BLaER1 treated with 17β-estradiol and CSF1 and Interleukin-3, amounts not matched to agents 10 nM and 100 nM (cell line): ENCODE measurements around the gene GRAMD1B.

Experiments used
- H3K27ac ChIP-seq, 11 experiments: shearing (Covaris generic); formaldehyde crosslinking; 2 replicates each; pipeline ENCODE4 v1.8.1; 2022
- H3K27me3 ChIP-seq, 11 experiments: shearing (Covaris generic); formaldehyde crosslinking; 2 replicates each; pipeline ENCODE4 v1.8.1; 2022
- H3K36me3 ChIP-seq, 11 experiments: shearing (Covaris generic); formaldehyde crosslinking; 2 replicates each; pipeline ENCODE4 v1.8.1; 2022
- H3K4me1 ChIP-seq, 10 experiments: shearing (Covaris generic); formaldehyde crosslinking; 2 replicates each; pipeline ENCODE4 v1.8.1; 2022
- H3K4me2 ChIP-seq, 11 experiments: shearing (Covaris generic); formaldehyde crosslinking; 2 replicates each; pipeline ENCODE4 v1.8.1; 2022
- H3K4me3 ChIP-seq, 10 experiments: shearing (Covaris generic); formaldehyde crosslinking; 2 replicates each; pipeline ENCODE4 v1.8.1; 2022
- H3K9ac ChIP-seq, 11 experiments: shearing (Covaris generic); formaldehyde crosslinking; 2 replicates each; pipeline ENCODE4 v1.8.1; 2022
- H3K9me3 ChIP-seq, 11 experiments: shearing (Covaris generic); formaldehyde crosslinking; replicated peaks in 1 of 11; 2 replicates each; pipeline ENCODE4 v1.8.1; 2022
- H4K20me1 ChIP-seq, 11 experiments: shearing (Covaris generic); formaldehyde crosslinking; 2 replicates each; pipeline ENCODE4 v1.8.1; 2022
- Cebpa-rat ChIP-seq, 11 experiments: shearing (Covaris generic); IDR thresholded peaks; 2 replicates each; pipeline ENCODE4 v1.8.1; 2022

The GRAMD1B gene

GRCh38 chr11:123391646-123392348, 38.3 kb upstream of the GRAMD1B start:
- no peaks in the 10 kb centered on the region for H3K9me3 ChIP-seq
- no peak overlapping the region for H3K27ac ChIP-seq
- no peaks in the 10 kb centered on the region for H4K20me1 ChIP-seq
- H3K36me3 ChIP-seq, result no peaks in the 10 kb centered on the region
- no peak overlapping the region for H3K4me2 ChIP-seq
- H3K4me1 ChIP-seq, result peaks cover 0 to 15% (median 13%) of the 10 kb centered on the region in 10 experiments; a peak in 18 of 20 replicates
- no peak overlapping the region for H3K9ac ChIP-seq
- no peak overlapping the region for H3K4me3 ChIP-seq
- no peaks in the 10 kb centered on the region for H3K27me3 ChIP-seq
- no peak for TF ChIP-seq Cebpa-rat (IDR thresholded peaks at IDR 0.05)

- Histone ChIP-seq H3K9me3 (no peaks in the 10 kb centered on the region), H3K27me3 (no peaks in the 10 kb centered on the region), H3K36me3 (no peaks in the 10 kb centered on the region), H3K4me2 (no peak overlapping the region), H3K4me1 (peaks cover 0 to 13% (median 8%) of the 10 kb centered on the region in 10 experiments; a peak in 11 of 20 replicates), H4K20me1 (no peaks in the 10 kb centered on the region), H3K4me3 (no peak overlapping the region), H3K9ac (no peak overlapping the region), H3K27ac (no peak overlapping the region)
- no peak for TF ChIP-seq Cebpa-rat (IDR thresholded peaks at IDR 0.05)
Observed at GRCh38 chr11:123392431-123392830, 37.6 kb upstream of the GRAMD1B start.

- TF ChIP-seq Cebpa-rat (IDR thresholded peaks at IDR 0.05), result no peak
- Histone ChIP-seq H3K4me1 (peaks cover 0 to 13% (median 8%) of the 10 kb centered on the region in 10 experiments; a peak in 11 of 20 replicates), H3K9ac (no peak overlapping the region), H3K27ac (no peak overlapping the region), H4K20me1 (no peaks in the 10 kb centered on the region), H3K9me3 (no peaks in the 10 kb centered on the region), H3K4me2 (no peak overlapping the region), H3K27me3 (no peaks in the 10 kb centered on the region), H3K36me3 (no peaks in the 10 kb centered on the region), H3K4me3 (no peak overlapping the region)
Observed at GRCh38 chr11:123392844-123393243, 37.2 kb upstream of the GRAMD1B start.

- Histone ChIP-seq H3K4me1 (peaks cover 0 to 13% (median 8%) of the 10 kb centered on the region in 10 experiments; a peak in 11 of 20 replicates), H3K27me3 (no peaks in the 10 kb centered on the region), H3K36me3 (no peaks in the 10 kb centered on the region), H3K9ac (no peak overlapping the region), H3K27ac (no peak overlapping the region), H3K4me3 (no peak overlapping the region), H3K9me3 (no peaks in the 10 kb centered on the region), H4K20me1 (no peaks in the 10 kb centered on the region), H3K4me2 (no peak overlapping the region)
- TF ChIP-seq Cebpa-rat (IDR thresholded peaks at IDR 0.05), result no peak
Observed at GRCh38 chr11:123393312-123393927, 36.6 kb upstream of the GRAMD1B start.

- no peak overlapping the region for H3K27ac ChIP-seq
- H3K9ac ChIP-seq, result no peak overlapping the region
- no peaks in the 10 kb centered on the region for H4K20me1 ChIP-seq
- no peaks in the 10 kb centered on the region for H3K27me3 ChIP-seq
- no peak overlapping the region for H3K4me3 ChIP-seq
- no peak for TF ChIP-seq Cebpa-rat (IDR thresholded peaks at IDR 0.05)
- H3K36me3 ChIP-seq, result no peaks in the 10 kb centered on the region
- peaks cover 5 to 20% (median 14%) of the 10 kb centered on the region in 10 experiments for H3K4me1 ChIP-seq
- no peak overlapping the region for H3K4me2 ChIP-seq
- no peaks in the 10 kb centered on the region for H3K9me3 ChIP-seq
Observed at GRCh38 chr11:123404676-123405075, 25.4 kb upstream of the GRAMD1B start.

GRCh38 chr11:123405123-123405592, 24.9 kb upstream of the GRAMD1B start:
- H3K4me3 ChIP-seq, result no peak overlapping the region
- no peak overlapping the region for H3K27ac ChIP-seq
- TF ChIP-seq Cebpa-rat (IDR thresholded peaks at IDR 0.05), result no peak
- no peak overlapping the region for H3K4me2 ChIP-seq
- H3K9me3 ChIP-seq, result no peaks in the 10 kb centered on the region
- H4K20me1 ChIP-seq, result no peaks in the 10 kb centered on the region
- H3K36me3 ChIP-seq, result no peaks in the 10 kb centered on the region
- H3K27me3 ChIP-seq, result no peaks in the 10 kb centered on the region
- peaks cover 10 to 25% (median 19%) of the 10 kb centered on the region in 10 experiments for H3K4me1 ChIP-seq
- H3K9ac ChIP-seq, result no peak overlapping the region

- no peaks in the 10 kb centered on the region for H3K27me3 ChIP-seq
- no peaks in the 10 kb centered on the region for H4K20me1 ChIP-seq
- no peak for TF ChIP-seq Cebpa-rat (IDR thresholded peaks at IDR 0.05)
- peaks cover 16 to 32% (median 26%) of the 10 kb centered on the region in 10 experiments for H3K4me1 ChIP-seq
- no peaks in the 10 kb centered on the region for H3K36me3 ChIP-seq
- no peak overlapping the region for H3K27ac ChIP-seq
- H3K9me3 ChIP-seq, result no peaks in the 10 kb centered on the region
- H3K4me2 ChIP-seq, result peak overlapping the region in 5 of 11 experiments; percentile 22 to 59 (median 39); a peak in 6 of 22 replicates
- no peak overlapping the region for H3K9ac ChIP-seq
- H3K4me3 ChIP-seq, result no peak overlapping the region
Observed at GRCh38 chr11:123406441-123407129, 23.5 kb upstream of the GRAMD1B start.

- TF ChIP-seq Cebpa-rat (IDR thresholded peaks at IDR 0.05), result no peak
- Histone ChIP-seq H3K27me3 (no peaks in the 10 kb centered on the region), H3K27ac (no peak overlapping the region), H3K9me3 (no peaks in the 10 kb centered on the region), H3K36me3 (no peaks in the 10 kb centered on the region), H3K9ac (no peak overlapping the region), H4K20me1 (no peaks in the 10 kb centered on the region), H3K4me3 (no peak overlapping the region), H3K4me1 (peaks cover 16 to 32% (median 26%) of the 10 kb centered on the region in 10 experiments), H3K4me2 (peak overlapping the region; percentile 7 to 59 (median 33); a peak in 14 of 22 replicates)
Observed at GRCh38 chr11:123407130-123407995, 22.7 kb upstream of the GRAMD1B start.
